Ovary (tissue), 9 donors: ENCODE results near the gene YPEL1. TPM values are rescaled to one million over a fixed set of nuclear protein-coding genes. Genes with fewer than 3 reads are reported as not detected.

Experiments used
- DNase-seq, 5 donors: peaks; one replicate each; pipeline ENCODE4 v3.0.0-alpha.2; 2019 to 2020
- H3K27ac ChIP-seq, 2 donors: fragments of 200-600 bp; one replicate each; pipeline versions ENCODE4 v1.5.1 to v1.8.0; 2019 to 2022
- H3K27me3 ChIP-seq: fragments of 200-600 bp; one replicate; pipeline ENCODE4 v1.8.0; 2022
- H3K36me3 ChIP-seq: fragments of 200-600 bp; sonication (generic); one replicate; pipeline ENCODE4 v1.5.1; 2019
- H3K4me1 ChIP-seq: one replicate; pipeline ENCODE4 v1.8.1; 2013; ENCODE audit warnings: mild to moderate bottlenecking, moderate library complexity; ENCODE audit not compliant: insufficient read depth
- H3K4me3 ChIP-seq: fragments of 200-600 bp; sonication (generic); one replicate; pipeline ENCODE4 v1.5.1; 2017
- H3K9me3 ChIP-seq, 2 donors: fragments of 200-600 bp in 1 of 2; sonication (generic) in 1 of 2; one replicate each; pipeline versions ENCODE4 v1.5.1 to v1.8.1; 2013 to 2019; ENCODE audit warnings: mild to moderate bottlenecking in 1 of 2, moderate library complexity in 1 of 2
- CTCF ChIP-seq, 3 donors: fragments of 450-650 bp in 2 of 3; fragments of 200-600 bp in 1 of 3; IDR thresholded peaks; one replicate each; pipeline versions ENCODE4 v1.5.1 to v1.8.0; 2016 to 2022; ENCODE audit warnings: antibody characterized with exemption in 3 of 3, mild to moderate bottlenecking in 1 of 3
- EP300 ChIP-seq: sonication (generic); formaldehyde crosslinking; IDR thresholded peaks from one replicate; pipeline ENCODE4 v1.6.1; 2017; ENCODE audit warnings: antibody characterized with exemption
- POLR2A ChIP-seq: fragments of 450-650 bp; IDR thresholded peaks from one replicate; pipeline ENCODE4 v1.6.1; 2017; ENCODE audit warnings: antibody characterized with exemption, mild to moderate bottlenecking, moderate library complexity
- WGBS, 3 donors: extraction: QIAGEN DNeasy Blood & Tissue Kit in 1 of 3; methylation state at CpG; one replicate each; pipeline versions ENCODE4 v1.1.5 to v1.1.7; 2013 to 2017; 5-methylcytosine and 5-hydroxymethylcytosine counted together
- intact Hi-C, 4 donors: fragments of 100-400 bp; cut with DNase I; formaldehyde crosslinking; loops; one replicate each; pipeline versions ENCODE4 v1.11.0 to v1.15.1; 2022 to 2023
- polyA plus RNA-seq, 2 donors: library from polyadenylated mRNA; stranded (reverse); fragments of 200-250 nt in 1 of 2; fragments of 350-450 nt in 1 of 2; fragmentation: Illumina TruSeq in 1 of 2; extraction: RNeasy Lipid Tissue Mini Kit (QIAGEN cat#74804) in 1 of 2; gene quantifications; one replicate each; pipeline ENCODE4 v1.2.3, GENCODE V29; 2013 to 2014
- total RNA-seq, 7 donors: library from RNA; depleted of rRNA in 2 of 7; stranded (reverse); fragments of >200 nt in 2 of 7; fragmentation: NEBNext Ultra II Directional in 3 of 7; extraction: Animal tissue kit (Norgen Biotek cat#: 25700) in 3 of 7; gene quantifications; one replicate each; pipeline versions ENCODE4 v1.1.0 to v1.2.4, GENCODE V29; 2016 to 2023
- donor health status: DM: no; HTN: no; CAD: no; lungs with moderate emphysema.
- donor health status: DM: no; HTN: no; CAD: no.
- donor health status: Bipolar disorder and iron deficiency.
- donor health status: DM: yes; HTN: yes; CAD: no.
- donor health status: DM: no; HTN: no; CAD: no.
- donor health status: DM: yes; HTN: yes; CAD: no.

Gene YPEL1
- total and polyA plus RNA-seq, 9 donors = 2.9 to 11.4 (median 8.5) TPM

GRCh38 chr22:21771631-21771976 lies 36.0 kb upstream of the YPEL1 start:
- Histone ChIP-seq H3K36me3 (no peaks in the 10 kb centered on the region), H3K4me3 (no peak overlapping the region), H3K27ac (no peak overlapping the region), H3K27me3 (no peaks in the 10 kb centered on the region), H3K9me3 (no peaks in the 10 kb centered on the region), H3K4me1 (peaks cover 2% of the 10 kb centered on the region)
- no peak for DNase-seq
- no peak for TF ChIP-seq CTCF (IDR thresholded peaks at IDR 0.05)
- no peak for TF ChIP-seq POLR2A
- TF ChIP-seq EP300 = no peak
- intact Hi-C loops = no loop called here
- 91 to 97% (median 95%) methylated on average over 4 of the region's 4 CpGs for WGBS, 3 donors

- H3K4me1 ChIP-seq = no peaks in the 10 kb centered on the region
- no peak for TF ChIP-seq CTCF (IDR thresholded peaks at IDR 0.05)
- no peak for TF ChIP-seq EP300
- TF ChIP-seq POLR2A = no peak
- H3K4me3 ChIP-seq = no peak overlapping the region
- no peak for DNase-seq
- H3K27me3 ChIP-seq = no peaks in the 10 kb centered on the region
- no peak overlapping the region for H3K27ac ChIP-seq
- no peaks in the 10 kb centered on the region for H3K36me3 ChIP-seq
- 96 to 100% (median 97%) methylated on average over 1 of the region's 1 CpG for WGBS, 3 donors
- H3K9me3 ChIP-seq = no peaks in the 10 kb centered on the region
- intact Hi-C loops = loop anchor here in 1 of 4 donors (10.0 kb wide), 1 partner anchor 64 kb away; no protein-coding TSS in a partner anchor
Measured at GRCh38 chr22:21768435-21768834, 32.8 kb upstream of the YPEL1 start.

GRCh38 chr22:21766691-21767462 lies 31.3 kb upstream of the YPEL1 start:
- Histone ChIP-seq H3K27me3 (no peaks in the 10 kb centered on the region), H3K4me1 (no peaks in the 10 kb centered on the region), H3K9me3 (no peaks in the 10 kb centered on the region), H3K27ac (no peak overlapping the region), H3K36me3 (no peaks in the 10 kb centered on the region), H3K4me3 (no peak overlapping the region)
- no peak for DNase-seq
- WGBS, 3 donors = 69 to 81% (median 76%) methylated on average over 15 of the region's 15 CpGs
- no peak for TF ChIP-seq POLR2A
- TF ChIP-seq CTCF (IDR thresholded peaks at IDR 0.05) = no peak
- no peak for TF ChIP-seq EP300
- intact Hi-C loops = loop anchor here in 1 of 4 donors (10.0 kb wide), 1 partner anchor 62 kb away; no protein-coding TSS in a partner anchor

GRCh38 chr22:21765909-21766529 lies 30.4 kb upstream of the YPEL1 start:
- intact Hi-C loops = loop anchor here in 1 of 4 donors (10.0 kb wide), 1 partner anchor 61 kb away; no protein-coding TSS in a partner anchor
- TF ChIP-seq EP300 = no peak
- no peak for TF ChIP-seq POLR2A
- no peak for TF ChIP-seq CTCF (IDR thresholded peaks at IDR 0.05)
- H3K9me3 ChIP-seq = no peaks in the 10 kb centered on the region
- WGBS, 3 donors = 92 to 96% (median 95%) methylated on average over 11 of the region's 11 CpGs
- no peak for DNase-seq
- H3K27ac ChIP-seq = no peak overlapping the region
- no peaks in the 10 kb centered on the region for H3K36me3 ChIP-seq
- no peaks in the 10 kb centered on the region for H3K4me1 ChIP-seq
- no peak overlapping the region for H3K4me3 ChIP-seq
- H3K27me3 ChIP-seq = no peaks in the 10 kb centered on the region
